ENCODE measurements around the gene CAMSAP2.

The CAMSAP2 gene

DNA sequence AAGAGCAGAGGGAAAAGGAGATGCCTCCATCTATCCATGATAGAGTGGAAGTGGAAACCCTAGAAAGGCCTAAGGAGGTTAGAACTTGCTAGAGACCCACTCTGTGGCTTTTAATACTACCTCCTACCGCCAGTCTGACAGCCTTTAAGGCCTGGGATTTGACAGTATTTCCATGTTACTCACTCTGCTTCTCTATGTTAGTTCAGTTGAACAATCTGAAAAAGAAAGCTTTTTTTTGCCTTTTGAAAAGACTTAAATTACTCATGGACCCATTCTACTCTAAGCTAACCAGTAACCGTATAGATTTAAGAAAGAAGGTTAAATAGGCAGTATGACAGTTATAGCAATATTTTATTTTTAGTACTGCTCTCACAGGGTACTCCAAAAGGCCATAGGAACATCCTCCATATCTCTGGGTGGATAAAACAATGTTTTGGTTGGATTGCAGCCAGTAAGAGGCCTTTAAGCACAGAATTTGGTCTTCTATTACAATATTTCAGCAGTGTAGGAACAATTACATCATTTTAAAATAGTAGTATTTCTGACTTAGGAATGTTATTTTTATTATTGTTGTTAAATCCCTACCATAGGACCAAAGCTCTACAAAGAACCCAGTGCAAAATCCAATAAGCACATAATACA, 118.1 kb downstream of the CAMSAP2 start:
- no peak overlapping the region for H3K27ac ChIP-seq (ENCODE audit: poor library complexity, severe bottlenecking)
- no peaks in the 10 kb centered on the region for H3K4me1 ChIP-seq (ENCODE audit: insufficient read depth, poor library complexity, severe bottlenecking)
- DNase-seq (ENCODE audit: low spot score) (no peak), ATAC-seq (ENCODE audit: low read depth) (no peak)
- no peaks in the 10 kb centered on the region for H3K9me3 ChIP-seq (ENCODE audit: severe bottlenecking)
- peaks cover 94% of the 10 kb centered on the region for H3K36me3 ChIP-seq (ENCODE audit: low read depth)
- H3K27me3 ChIP-seq (ENCODE audit: insufficient read depth, poor library complexity, severe bottlenecking): no peaks in the 10 kb centered on the region
- TF ChIP-seq, protein P1, sequence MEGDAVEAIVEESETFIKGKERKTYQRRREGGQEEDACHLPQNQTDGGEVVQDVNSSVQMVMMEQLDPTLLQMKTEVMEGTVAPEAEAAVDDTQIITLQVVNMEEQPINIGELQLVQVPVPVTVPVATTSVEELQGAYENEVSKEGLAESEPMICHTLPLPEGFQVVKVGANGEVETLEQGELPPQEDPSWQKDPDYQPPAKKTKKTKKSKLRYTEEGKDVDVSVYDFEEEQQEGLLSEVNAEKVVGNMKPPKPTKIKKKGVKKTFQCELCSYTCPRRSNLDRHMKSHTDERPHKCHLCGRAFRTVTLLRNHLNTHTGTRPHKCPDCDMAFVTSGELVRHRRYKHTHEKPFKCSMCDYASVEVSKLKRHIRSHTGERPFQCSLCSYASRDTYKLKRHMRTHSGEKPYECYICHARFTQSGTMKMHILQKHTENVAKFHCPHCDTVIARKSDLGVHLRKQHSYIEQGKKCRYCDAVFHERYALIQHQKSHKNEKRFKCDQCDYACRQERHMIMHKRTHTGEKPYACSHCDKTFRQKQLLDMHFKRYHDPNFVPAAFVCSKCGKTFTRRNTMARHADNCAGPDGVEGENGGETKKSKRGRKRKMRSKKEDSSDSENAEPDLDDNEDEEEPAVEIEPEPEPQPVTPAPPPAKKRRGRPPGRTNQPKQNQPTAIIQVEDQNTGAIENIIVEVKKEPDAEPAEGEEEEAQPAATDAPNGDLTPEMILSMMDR (IDR thresholded peaks at IDR 0.05; ENCODE audit: poor library complexity, severe bottlenecking): no peak
- H3K4me3 ChIP-seq (ENCODE audit: severe bottlenecking): no peak overlapping the region

GRCh38 chr1:200857804-200858203, 119.1 kb downstream of the CAMSAP2 start:
- DNase-seq (ENCODE audit: low spot score) (no peak), ATAC-seq (ENCODE audit: low read depth) (no peak)
- Histone ChIP-seq H3K27ac (ENCODE audit: poor library complexity, severe bottlenecking) (no peak overlapping the region), H3K4me3 (ENCODE audit: severe bottlenecking) (no peak overlapping the region), H3K9me3 (ENCODE audit: severe bottlenecking) (no peaks in the 10 kb centered on the region), H3K36me3 (ENCODE audit: low read depth) (peaks cover 94% of the 10 kb centered on the region), H3K4me1 (ENCODE audit: insufficient read depth, poor library complexity, severe bottlenecking) (no peaks in the 10 kb centered on the region), H3K27me3 (ENCODE audit: insufficient read depth, poor library complexity, severe bottlenecking) (no peaks in the 10 kb centered on the region)
- TF ChIP-seq, protein P1 (IDR thresholded peaks at IDR 0.05; ENCODE audit: poor library complexity, severe bottlenecking): no peak

- H3K9me3 ChIP-seq (ENCODE audit: severe bottlenecking): no peaks in the 10 kb centered on the region
- H3K27ac ChIP-seq (ENCODE audit: poor library complexity, severe bottlenecking): no peak overlapping the region
- no peak overlapping the region for H3K4me3 ChIP-seq (ENCODE audit: severe bottlenecking)
- H3K36me3 ChIP-seq (ENCODE audit: low read depth): peaks cover 59% of the 10 kb centered on the region
- ATAC-seq (ENCODE audit: low read depth) (no peak), DNase-seq (ENCODE audit: low spot score) (no peak)
- TF ChIP-seq, protein P1 (IDR thresholded peaks at IDR 0.05; ENCODE audit: poor library complexity, severe bottlenecking): no peak
- H3K27me3 ChIP-seq (ENCODE audit: insufficient read depth, poor library complexity, severe bottlenecking): no peaks in the 10 kb centered on the region
- no peaks in the 10 kb centered on the region for H3K4me1 ChIP-seq (ENCODE audit: insufficient read depth, poor library complexity, severe bottlenecking)
Measured at GRCh38 chr1:200861937-200862647, 123.4 kb downstream of the CAMSAP2 start.

- TF ChIP-seq, protein P1 (IDR thresholded peaks at IDR 0.05; ENCODE audit: poor library complexity, severe bottlenecking): no peak
- Histone ChIP-seq H3K4me1 (ENCODE audit: insufficient read depth, poor library complexity, severe bottlenecking) (no peaks in the 10 kb centered on the region), H3K27me3 (ENCODE audit: insufficient read depth, poor library complexity, severe bottlenecking) (no peaks in the 10 kb centered on the region), H3K9me3 (ENCODE audit: severe bottlenecking) (no peaks in the 10 kb centered on the region), H3K4me3 (ENCODE audit: severe bottlenecking) (no peak overlapping the region), H3K27ac (ENCODE audit: poor library complexity, severe bottlenecking) (no peak overlapping the region), H3K36me3 (ENCODE audit: low read depth) (peaks cover 51% of the 10 kb centered on the region)
- ATAC-seq (ENCODE audit: low read depth): no peak
- DNase-seq (ENCODE audit: low spot score): no peak
Measured at GRCh38 chr1:200862713-200863415, 124.2 kb downstream of the CAMSAP2 start.

Measured in RWPE2 (cell line).